HG02798 (cell line): Measurements from ENCODE around the gene SEMA7A.
"Not testable (repeated sequence)": the region's sequence is repeated elsewhere in the genome, so short reads cannot be mapped to it uniquely, and the experiment has no call there.

Experiments
- ATAC-seq: cut with Tn5 transposase; IDR thresholded peaks from one replicate; pipeline ENCODE4 v1.9.1; 2021; ENCODE audit warnings: mild to moderate bottlenecking; ENCODE audit not compliant: unreplicated experiment, poor library complexity

SEMA7A gene, protein sequence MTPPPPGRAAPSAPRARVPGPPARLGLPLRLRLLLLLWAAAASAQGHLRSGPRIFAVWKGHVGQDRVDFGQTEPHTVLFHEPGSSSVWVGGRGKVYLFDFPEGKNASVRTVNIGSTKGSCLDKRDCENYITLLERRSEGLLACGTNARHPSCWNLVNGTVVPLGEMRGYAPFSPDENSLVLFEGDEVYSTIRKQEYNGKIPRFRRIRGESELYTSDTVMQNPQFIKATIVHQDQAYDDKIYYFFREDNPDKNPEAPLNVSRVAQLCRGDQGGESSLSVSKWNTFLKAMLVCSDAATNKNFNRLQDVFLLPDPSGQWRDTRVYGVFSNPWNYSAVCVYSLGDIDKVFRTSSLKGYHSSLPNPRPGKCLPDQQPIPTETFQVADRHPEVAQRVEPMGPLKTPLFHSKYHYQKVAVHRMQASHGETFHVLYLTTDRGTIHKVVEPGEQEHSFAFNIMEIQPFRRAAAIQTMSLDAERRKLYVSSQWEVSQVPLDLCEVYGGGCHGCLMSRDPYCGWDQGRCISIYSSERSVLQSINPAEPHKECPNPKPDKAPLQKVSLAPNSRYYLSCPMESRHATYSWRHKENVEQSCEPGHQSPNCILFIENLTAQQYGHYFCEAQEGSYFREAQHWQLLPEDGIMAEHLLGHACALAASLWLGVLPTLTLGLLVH

DNA sequence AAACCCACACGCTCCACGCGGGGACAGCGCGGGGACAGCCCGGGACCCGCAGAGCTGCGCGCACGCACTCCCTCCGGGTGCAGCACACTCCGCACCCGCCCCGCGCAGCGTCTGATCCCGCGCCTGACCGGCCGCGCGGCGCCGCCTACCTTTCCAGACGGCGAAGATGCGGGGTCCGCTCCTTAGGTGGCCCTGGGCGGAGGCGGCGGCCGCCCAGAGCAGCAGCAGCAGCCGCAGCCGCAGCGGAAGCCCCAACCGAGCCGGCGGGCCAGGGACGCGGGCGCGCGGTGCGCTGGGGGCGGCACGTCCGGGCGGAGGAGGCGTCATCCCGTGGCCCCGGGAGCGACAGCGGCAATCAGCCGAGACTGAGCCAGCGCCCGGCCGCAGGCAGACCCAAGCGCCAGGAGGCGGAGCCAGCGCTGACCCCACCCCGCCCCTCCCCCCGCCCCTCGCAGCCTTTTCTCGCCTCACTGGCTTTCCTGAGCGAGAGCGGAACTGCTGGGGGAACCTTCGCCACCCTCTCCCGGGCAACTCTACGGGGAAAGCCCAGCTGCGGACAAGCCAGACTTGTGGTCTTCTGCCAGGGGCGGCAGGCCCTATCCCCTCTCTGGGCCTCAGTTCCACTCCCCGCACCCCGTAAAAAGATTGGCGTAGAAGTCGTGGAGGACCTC, at the start of gene SEMA7A:
Gene SEMA7A (minus strand): TSS at position 367 of the 671 bp plus-strand sequence. CDS start 40 bp downstream, at position 327.
- peak; percentile 77 for ATAC-seq

DNA sequence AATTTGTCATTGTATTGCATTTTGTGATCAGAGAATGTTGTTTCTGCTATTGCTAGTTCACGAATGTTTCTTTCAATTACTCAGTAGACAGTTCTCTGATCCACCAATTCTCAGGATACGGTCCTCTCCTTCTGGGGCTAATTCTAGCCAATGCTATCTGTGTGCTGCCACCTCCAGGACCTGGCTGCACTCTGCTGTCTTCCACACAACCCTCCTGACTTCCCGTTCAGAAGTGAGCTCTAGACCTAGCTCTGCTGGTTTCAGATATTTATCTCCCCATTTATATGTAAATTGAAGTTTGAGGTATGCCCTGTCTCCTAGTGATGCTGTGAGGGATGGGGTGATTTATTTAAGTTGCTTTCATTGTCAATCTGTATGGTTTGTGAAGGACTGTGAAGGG, 48.9 kb upstream of the SEMA7A start:
- ATAC-seq = no peak

DNA sequence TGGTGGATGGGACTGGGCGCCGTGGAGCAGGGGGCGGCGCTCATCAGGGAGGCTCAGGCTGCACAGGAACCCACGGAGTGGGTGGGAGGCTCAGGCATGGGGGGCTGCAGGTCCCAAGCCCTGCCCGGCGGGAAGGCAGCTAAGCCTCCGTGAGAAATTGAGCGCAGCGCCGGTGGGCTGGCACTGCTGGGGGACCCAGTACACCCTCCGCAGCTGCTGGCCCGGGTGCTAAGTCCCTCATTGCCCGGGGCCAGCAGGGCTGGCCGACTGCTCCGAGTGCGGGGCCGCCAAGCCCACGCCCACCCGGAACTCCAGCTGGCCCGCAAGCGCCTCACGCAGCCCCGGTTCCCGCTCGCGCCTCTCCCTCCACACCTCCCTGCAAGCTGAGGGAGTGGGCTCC, 46.6 kb upstream of the SEMA7A start:
- not testable (repeated sequence) for ATAC-seq

DNA sequence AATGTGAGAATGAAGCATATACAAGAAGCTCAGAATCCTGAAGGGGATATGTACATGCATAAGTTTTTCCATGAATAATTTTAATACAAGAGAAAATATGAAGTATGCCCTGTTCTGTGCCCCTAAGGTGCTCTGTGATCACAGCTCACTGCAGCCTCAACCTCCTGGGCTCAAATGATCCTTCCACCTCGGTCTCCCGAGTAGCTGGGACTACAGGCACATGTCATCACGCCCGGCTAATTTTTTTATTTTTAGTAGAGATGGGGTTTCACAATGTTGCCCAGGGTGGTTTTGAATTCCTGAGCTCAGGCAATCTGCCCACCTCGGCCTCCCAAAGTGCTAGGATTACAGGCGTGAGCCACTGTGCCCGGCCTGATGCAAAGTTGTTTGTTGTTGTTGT, 37.9 kb upstream of the SEMA7A start:
- not testable (repeated sequence) for ATAC-seq

DNA sequence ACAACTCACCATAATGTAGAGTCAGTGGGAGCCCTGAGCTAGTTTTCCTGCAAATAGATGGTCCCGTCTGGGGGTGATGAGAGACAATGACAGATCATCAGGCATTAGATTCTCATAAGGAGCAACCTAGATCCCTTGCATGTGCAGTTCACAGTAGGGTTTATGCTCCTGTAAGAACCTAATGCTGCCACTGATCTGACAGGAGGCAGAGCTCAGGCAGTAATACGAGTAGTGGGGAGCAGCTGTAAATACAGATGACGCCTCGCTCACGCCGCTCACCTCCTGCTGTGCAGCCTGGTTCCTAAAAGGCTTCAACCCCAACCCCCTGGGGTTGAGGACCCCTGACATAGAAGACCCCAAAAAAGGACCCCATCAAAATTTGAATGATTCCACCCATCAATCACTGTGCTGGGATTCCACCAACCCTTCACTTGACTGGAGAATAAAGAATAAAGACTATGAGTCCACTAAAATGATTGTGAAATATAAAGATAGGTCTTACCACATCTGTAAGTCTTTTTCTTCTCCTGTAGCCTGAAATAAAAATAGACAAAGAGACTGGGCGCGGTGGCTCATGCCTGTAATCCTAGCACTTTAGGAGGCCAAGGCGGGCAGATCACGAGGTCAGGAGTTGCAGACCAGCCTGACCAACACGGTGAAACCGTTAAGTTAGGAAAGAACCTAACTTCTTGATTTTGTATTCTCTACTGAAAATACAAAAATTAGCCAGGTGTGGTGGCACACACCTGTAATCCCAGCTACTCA, 37.1 kb upstream of the SEMA7A start:
- no peak for ATAC-seq

DNA sequence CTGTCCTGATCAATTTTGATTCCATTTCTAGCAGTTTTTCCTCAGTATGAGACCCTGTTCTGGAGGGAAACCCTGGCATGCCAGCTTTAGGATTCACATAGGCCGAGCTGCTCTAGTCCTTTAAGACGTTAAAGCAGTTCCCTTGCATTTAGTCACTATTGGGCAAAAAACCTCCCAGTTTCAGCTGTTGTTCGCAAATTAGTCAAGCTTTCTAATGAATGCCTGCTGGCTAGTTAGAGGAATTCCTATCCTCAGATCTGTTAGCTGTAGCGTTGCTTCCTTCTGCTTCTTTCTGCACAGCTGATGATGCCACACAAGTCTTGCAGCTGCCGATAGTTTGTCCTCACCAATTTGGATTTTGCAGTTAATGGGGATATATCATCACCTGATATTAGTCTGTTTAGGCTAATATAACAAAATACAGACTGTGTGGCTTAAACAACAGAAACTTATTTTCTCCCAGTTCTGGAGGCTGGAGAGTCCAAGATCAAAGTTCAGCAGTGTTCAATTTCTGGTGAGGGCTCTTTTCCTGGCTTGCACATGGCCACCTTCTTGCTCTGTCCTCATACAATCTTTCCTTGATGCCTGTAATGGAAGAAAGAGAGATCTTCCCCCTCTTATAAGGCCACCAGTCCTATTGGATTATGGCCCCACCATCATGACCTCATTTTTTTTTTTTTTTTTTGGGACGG, 34.7 kb upstream of the SEMA7A start:
- no peak for ATAC-seq

DNA sequence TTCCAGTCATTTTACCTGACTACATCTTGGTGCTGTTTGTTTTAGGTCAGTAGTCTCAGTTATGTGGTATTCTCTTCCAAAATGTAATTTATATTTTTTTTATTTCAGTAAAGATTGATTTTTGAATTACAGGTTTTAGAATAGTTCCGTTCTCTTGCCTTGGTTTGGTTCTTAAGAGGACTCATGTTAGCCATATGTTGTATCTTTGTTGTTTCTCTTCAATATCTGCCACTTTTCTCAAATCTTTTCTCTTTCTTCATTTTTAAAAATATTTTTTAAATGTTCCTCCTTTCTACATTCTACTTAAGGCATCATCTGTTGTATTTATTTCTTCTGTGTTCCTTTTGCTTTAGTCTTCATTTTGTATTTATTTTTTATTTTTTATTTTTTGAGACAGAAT, 32.8 kb upstream of the SEMA7A start:
- no peak for ATAC-seq

DNA sequence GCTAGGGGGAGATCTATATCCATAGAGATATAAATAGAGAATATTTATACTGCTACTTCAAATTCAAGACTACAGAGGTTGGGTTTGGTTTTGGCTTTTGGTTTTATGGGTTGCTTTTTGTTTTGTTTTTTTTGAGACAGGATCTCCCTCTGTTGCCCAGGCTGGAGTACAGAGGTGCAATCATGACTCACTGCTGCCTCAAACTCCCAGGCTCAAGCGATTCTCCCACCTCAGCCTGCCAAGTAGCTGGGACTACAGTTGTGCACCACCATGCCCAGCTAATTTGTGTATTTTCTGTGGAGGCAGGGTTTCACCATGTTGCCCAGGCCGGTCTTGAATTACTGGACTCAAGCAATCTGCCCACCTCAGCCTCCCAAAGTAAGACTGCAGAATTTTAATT, 31.1 kb upstream of the SEMA7A start:
- no peak for ATAC-seq

DNA sequence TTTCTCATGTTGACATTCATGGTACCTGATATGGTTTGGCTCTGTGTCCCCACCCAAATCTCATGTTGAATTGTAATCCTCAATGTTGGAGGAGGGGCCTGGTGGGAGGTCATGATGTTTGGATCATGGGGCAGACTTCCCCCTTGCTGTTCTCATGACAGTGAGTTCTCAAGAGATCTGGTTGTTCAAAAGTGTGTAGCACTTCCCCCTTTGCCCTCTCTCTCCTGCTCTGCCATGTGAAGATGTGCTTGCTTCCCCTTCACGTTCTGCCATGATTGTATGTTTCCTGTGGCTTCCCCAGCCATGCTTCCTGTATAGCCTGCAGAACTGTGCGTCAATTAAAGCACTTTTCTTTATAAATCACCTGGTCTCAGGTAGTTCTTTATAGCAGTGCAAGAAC, 30.5 kb upstream of the SEMA7A start:
- no peak for ATAC-seq

DNA sequence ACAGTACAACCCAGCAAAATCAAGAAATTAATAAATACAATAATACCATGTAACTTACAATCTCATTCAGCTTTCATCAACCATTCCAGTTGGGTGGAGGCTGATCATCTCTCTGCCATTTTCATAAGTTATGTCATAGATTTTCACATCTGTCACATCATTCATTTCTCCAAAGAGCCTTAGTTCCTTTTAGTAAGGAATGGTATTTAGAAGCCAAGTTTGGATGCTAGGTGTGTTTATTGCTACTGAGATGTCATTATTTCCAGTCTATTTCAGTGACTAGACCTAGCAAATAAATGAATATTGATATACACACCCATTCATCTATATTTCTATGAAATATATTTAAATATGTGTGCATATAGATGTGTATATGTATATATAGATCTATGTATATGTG, 29.9 kb upstream of the SEMA7A start:
- ATAC-seq = no peak

DNA sequence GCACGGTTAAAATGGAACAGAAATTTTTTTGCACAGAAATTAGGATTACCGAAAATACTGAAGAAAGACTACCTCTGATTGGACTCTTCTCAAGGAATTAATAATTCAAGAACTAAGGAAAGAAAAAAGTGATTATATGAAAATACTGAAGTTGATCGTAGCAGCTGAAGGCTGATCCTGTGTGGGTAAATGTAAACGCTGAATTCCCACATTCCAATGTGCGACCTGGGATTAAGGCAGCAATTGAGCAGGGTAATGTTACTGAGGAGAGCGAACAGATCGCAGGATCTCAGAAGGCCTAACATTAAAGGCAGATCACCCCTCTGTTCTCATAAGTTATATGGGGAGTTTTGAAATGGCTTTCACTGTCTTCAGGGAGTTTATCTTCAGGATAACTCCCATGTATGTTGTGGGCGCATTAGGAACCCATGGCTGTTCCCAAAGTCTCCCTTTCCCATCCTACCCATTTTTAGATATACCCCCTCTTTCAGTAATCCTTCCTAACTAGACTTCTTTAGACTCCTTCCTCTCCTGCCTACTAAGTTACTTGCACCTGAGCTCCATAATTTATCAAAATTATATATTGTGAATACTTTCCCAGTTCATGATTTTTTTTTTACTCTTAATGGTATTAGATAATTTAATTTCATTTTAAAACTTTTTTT, 28.2 kb upstream of the SEMA7A start:
- no peak for ATAC-seq

DNA sequence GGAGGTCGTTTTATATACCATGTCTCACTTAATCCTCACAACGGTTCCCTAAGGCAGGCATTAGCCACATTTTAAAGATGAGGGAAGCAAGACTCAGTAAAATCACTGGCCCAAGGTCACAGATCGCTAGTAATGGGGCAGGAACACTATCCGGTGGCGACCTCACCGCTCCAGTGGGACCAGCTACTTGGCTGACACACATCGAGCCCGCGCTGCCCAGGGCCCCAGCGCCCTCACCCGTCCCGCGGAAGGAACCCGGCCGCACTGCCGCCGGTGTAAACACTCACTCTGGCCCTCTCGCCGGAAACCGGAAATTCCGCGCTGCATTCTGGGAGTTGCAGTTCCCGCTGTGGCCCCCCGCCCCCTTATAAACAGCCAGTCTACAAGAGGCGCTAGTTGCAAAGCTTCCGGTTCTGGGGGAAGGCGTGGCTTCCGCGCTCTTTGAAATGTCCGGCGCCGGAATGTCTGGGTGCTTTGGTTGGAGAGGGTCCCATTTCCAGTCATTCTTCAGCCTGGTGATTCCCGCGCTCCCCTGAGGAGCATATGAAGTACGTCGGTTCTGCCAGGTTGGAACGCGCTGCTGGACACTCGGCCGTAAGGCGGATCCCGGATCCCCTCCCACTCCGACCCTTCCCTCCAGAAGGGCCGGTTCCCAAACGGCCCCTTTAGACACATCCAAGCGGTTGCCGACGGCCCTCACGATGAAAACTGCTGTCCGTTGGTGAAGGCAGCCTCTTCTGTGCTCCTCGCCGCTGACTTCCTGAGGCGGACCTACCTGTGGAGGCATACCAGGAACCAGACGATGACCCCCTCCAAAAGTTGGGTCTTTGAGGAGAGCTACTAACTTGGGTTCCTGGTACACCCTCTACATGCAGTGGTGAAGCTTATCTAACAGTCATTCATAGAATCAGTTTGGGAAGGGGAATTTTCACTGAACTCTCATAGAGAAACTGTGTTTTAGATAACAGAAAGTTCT, 27.4 kb upstream of the SEMA7A start, which contains the start of gene UBL7:
Gene UBL7 (minus strand): TSS at position 290 of the 976 bp plus-strand sequence. CDS start 2,293 bp downstream, outside the sequence.
- peak; percentile 87 for ATAC-seq

DNA sequence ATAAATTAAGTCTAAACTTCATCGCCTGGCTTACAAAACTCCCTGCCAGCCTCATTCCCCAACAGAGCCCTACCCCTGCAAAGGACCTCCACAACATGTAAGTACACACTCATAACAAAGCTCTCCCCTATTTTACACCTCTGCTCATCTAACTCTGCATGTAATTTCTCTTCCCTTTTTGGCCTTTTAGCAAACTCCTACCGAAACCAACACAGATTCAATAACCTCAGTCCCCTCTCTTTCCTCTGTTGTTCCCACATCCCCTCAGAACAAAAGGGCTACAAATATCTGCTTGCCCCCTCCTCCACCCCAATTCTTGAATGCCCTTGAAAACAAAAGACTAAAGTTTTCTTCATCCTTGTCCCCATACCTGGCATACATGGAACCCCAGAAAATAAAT, 26.5 kb upstream of the SEMA7A start:
- ATAC-seq = no peak

DNA sequence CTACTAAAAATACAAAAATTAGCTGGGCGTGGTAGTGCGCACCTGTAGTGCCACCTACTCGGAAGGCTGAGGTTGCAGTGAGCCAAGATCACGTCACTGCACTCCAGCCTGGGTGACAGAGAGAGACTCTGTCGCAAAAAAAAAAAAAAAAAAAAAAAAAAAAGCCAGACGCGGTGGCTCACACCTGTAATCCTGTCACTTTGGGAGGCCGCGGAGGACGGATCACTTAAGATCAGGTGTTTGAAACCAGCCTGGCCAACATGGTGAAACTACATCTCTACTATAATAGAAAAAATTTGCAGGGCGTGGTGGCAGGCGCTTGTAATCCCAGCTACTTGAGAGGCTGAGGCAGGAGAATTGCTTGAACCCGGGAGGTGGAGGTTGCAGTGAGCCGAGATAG, 26.0 kb upstream of the SEMA7A start:
- ATAC-seq = not testable (repeated sequence)

DNA sequence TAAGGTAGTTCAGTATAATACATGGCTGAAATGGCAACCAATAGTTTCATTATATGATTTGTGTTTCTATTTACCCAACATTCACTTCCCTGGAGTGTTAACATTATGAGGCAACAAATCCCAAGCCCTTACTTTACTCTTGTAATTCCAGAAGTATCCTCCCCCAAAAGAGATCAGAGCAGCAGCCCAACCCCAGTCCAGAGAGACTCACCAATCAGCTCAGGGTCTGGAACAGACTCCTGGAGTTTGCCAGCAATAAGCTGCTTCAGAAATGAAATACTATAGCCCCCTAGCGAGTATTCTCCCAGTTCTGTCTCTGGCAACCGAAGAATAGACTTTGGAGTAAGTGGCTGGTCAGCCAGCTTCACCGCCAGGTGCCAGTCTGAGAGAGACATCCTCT, 24.7 kb upstream of the SEMA7A start:
- no peak for ATAC-seq

DNA sequence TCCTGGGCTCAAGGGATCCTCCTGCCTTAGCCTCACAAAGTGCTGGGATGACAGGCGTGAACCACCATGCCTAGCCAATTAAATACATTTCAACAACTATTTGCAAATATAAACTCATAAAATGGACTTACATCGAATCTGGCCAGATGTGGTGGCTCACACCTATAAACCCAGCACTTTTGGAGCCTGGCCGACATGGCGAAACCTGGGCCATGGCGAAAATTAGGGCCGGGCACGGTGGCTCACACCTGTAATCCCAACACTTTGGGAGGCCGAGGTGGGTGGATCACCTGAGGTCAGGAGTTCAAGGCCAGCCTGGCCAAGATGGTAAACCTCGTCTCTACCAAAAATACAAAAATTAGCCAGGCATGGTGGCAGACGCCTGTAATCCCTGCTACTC, 23.3 kb upstream of the SEMA7A start:
- ATAC-seq = not testable (repeated sequence)

DNA sequence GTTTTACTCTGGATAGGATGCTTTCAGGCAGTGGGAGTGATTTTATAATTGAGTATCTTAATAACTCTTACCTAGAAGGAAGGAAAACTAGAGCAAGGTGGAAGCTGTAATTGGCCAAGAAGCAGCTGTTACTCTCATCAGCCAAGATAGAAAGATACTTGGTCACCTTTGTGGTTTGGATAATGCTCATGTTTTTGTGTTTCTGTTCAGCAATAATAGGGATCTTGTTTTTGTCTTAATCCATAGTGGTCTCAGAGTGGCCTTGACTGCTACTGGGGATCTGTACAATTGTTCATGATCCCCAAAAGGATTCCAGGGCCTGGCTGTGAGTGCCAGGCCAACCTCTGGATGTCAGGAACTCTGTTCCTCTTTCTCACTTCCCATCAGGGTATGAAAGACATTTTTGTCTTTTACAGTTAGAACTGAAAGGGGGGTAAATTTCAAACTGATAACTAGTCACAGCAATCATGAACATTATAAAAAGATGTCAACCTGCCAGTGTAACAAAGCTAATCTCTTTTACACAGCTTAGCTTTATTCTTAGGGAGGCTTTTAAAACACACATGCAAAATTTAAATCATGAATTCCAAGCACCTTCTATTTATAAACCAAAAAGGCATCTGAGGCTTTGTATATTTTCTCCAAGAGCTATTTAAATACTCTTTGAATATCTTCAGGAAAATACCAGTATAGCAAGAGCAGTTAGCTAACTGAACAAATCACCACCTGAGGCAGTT, 21.2 kb upstream of the SEMA7A start:
- ATAC-seq = no peak
